HUES6 (cell line): Measurements from ENCODE around the gene NR3C2.

Source experiments
- H3K27ac ChIP-seq: 2 replicates; pipeline ENCODE4 v1.7.0; 2013; ENCODE audit warnings: low read depth, mild to moderate bottlenecking, low read length, inconsistent platforms
- H3K27me3 ChIP-seq: 2 replicates; pipeline ENCODE4 v1.6.1; 2013; ENCODE audit warnings: low read length; ENCODE audit not compliant: control insufficient read depth, insufficient read depth
- H3K36me3 ChIP-seq: 2 replicates; pipeline ENCODE4 v1.6.1; 2013; ENCODE audit warnings: low read length; ENCODE audit not compliant: control insufficient read depth, insufficient read depth
- H3K4me1 ChIP-seq: 2 replicates; pipeline ENCODE4 v1.6.1; 2013; ENCODE audit warnings: low read length; ENCODE audit not compliant: control insufficient read depth, insufficient read depth
- H3K4me3 ChIP-seq: 2 replicates; pipeline ENCODE4 v1.5.1; 2013; ENCODE audit warnings: low read depth, low read length
- H3K9ac ChIP-seq: one replicate; pipeline ENCODE4 v1.6.1; 2013; ENCODE audit warnings: mild to moderate bottlenecking, low read length
- H3K9me3 ChIP-seq: 2 replicates; pipeline ENCODE4 v1.6.1; 2013; ENCODE audit warnings: low read depth, low read length; ENCODE audit not compliant: control insufficient read depth, insufficient read depth

The NR3C2 gene

DNA sequence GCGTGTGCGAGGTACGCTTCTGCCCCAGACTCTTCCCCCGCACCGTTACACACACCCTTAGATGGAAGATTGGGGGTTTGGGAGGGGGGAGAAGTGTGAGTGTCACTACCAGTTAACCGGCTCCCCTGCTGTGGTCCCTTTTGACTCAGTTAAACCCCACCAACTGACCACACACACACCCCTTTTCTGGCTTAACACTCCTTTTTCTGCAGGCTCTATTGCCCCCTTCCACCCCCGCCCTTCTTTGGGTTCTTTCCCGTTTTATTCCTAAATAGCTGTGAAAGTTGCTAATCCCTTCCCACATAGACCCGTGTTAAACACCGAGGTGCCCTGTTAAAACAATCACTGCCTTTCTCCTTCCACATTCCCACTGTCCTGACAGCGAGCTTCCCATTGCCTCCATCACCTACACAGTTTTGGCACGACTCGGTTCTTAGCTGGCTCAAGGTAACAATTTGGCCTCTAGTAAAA lies 3.7 kb upstream of the NR3C2 start:
- H3K9me3 ChIP-seq, result no peaks in the 10 kb centered on the region
- peaks cover 68% of the 10 kb centered on the region for H3K27me3 ChIP-seq
- H3K4me3 ChIP-seq, result peak overlapping the region; percentile 89

DNA sequence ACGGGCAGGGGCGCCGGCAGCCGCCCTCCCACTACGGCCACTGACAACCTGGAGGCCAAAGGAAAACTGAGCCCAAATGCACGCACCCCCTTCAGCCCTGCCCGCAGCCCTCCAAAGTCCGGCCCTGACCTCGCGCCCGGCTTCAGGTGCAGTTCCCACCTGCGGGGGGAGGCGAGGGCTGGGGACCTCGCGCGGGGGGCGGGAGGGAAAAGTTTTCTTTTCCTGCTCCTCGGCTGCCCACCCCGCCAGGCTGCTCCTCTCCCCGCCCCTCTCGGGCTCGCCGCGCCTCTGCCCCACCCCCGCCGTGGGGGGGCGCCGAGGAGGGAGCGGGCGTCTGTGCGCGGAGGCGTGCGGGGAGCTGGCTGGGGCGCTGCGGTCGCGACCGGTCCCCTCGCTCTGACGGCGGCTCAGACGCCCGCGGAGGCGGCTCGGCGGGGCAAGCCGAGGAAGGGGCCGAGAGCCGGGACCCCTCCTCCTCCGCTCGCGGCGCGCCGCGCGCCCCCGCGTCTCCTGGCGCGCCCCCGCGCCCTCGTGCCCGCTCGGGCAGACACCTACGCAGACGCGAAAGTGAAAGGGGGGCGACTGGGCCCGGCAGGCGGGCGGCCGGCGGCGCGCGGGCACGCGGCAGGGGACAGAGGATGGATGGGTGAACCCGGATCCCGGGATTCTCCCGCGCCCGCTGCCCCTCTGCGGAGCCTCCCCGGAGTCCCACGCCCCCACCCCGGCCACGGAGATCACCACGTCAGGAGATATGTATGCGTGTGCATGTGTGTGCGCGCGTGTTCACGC lies 3.1 kb upstream of the NR3C2 start:
- no peaks in the 10 kb centered on the region for H3K36me3 ChIP-seq
- no peak overlapping the region for H3K9ac ChIP-seq
- no peak overlapping the region for H3K27ac ChIP-seq
- H3K4me3 ChIP-seq, result peak overlapping the region; percentile 89
- H3K27me3 ChIP-seq, result peaks cover 74% of the 10 kb centered on the region
- H3K4me1 ChIP-seq, result peaks cover 15% of the 10 kb centered on the region; the same call in 1 of the 2 replicates
- H3K9me3 ChIP-seq, result no peaks in the 10 kb centered on the region

More for the DNA sequence above, 3.7 kb upstream of the NR3C2 start:
- no peak overlapping the region for H3K9ac ChIP-seq
- H3K36me3 ChIP-seq, result no peaks in the 10 kb centered on the region
- peaks cover 10% of the 10 kb centered on the region; the same call in 1 of the 2 replicates for H3K4me1 ChIP-seq
- H3K27ac ChIP-seq, result no peak overlapping the region

DNA sequence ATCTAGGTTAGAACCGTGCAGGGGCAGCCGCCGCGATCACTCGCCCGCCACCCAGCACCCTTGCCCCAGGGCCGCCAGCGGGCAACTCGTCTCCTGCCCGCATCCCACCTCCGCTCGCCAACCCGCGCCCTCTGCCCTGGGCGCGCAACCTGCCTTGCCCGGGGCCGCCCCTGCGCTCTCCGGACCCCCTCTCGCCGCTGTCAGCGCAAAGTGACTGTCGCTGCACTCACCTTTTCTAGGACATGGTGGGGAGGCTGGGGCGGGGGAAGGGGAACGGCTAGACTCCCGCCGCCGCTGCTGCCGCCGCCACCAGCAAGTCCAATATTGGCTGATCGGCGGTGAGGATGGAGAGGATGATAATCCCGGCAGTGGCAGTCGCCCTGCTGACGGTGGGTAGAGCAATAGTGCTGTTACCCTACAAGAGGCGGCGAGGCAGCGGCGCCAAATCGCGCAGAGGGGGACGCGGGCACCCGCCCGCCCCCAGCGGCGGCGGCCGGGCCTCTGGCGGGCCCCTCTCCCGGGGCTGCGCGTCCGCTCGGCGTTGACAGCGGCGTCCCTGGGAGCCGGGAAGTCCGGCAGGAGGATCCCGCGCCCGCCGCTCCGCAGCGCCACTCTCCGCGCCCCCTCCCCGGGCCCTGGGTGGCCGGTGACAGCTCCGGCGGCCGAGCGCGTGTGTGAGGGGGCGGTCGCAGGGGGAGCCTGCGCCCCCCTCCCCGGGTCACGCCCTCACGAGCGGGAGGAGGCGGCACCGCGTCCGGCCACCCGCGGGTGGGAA lies 2.3 kb upstream of the NR3C2 start:
- Histone ChIP-seq H3K27ac (no peak overlapping the region), H3K36me3 (no peaks in the 10 kb centered on the region), H3K4me3 (peak overlapping the region; percentile 89), H3K9ac (no peak overlapping the region), H3K4me1 (peaks cover 21% of the 10 kb centered on the region; the same call in 1 of the 2 replicates), H3K9me3 (no peaks in the 10 kb centered on the region), H3K27me3 (peaks cover 81% of the 10 kb centered on the region)

DNA sequence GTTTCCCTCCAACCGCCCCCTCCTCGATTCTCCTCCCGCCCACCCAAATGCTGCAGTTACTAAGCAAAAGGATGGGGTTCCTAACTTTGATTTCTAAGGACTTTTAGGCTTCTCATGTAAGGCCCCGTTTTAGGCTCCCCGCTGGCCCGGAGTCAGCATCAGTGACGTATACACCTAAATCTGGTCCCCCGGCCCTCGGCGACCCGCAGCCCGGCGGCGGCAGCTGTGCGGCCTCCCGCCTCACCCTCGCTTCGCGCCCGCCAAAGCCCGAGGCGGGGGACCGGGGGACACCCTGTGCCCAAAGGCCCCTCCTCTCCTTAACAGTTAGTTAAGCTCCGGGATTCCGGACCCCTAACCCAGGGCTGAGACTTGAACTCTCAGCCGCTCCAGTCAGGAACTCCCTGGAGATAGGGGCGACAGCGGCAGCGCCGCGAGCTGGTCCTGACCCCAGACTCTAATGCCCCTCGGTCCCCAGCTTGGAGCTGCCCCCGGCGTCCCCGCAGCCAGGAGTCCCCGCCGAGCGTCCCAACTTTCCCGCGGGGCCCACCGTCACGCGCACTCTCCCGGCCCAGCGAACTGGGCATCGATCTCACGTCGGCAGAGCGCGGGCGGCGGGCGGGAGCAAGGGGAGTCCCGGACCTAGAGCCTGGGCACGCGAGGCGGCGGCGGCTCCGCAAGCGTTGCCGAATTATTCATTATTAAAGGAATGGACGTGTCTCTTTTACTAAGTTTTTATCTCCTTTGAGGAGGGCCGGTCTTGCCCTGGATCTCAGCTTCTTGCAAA lies 1.5 kb upstream of the NR3C2 start:
- Histone ChIP-seq H3K36me3 (no peaks in the 10 kb centered on the region), H3K9me3 (no peaks in the 10 kb centered on the region), H3K9ac (no peak overlapping the region), H3K27ac (no peak overlapping the region), H3K4me3 (peak overlapping the region; percentile 89), H3K27me3 (peaks cover 81% of the 10 kb centered on the region), H3K4me1 (peaks cover 21% of the 10 kb centered on the region; the same call in 1 of the 2 replicates)

DNA sequence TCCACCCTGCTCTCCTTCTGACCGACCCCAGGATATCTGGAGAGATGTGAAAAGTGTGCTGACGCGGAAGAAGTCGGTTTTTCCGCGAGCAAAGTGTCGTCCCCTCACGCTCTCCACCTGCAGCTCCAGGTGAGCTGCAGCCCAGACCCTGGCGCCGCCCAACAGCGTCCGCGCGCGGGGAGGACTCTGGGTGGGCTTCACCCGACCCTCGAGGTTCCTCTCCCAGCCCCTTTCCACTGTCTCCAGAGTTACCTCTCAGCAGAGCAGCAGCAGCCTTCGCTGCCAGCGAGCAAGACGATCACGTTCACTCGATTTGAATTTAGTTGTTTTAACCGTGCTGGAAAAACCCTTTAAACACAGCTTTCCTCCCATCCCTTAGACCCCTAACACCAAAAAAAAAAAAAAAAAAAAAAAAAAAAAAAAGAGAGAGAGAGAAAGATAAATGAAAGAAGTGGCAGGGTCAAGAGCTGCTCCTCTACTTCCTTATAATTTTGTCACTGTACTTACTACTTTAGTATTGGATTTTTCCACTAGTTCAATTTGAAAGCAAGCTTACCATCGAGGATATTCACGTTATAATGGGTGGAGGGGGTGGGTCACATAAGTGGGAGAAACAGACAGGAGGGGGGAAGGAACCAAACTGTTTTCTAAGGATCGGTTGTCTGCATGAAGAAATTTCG lies 758 bp upstream of the NR3C2 start:
- Histone ChIP-seq H3K4me3 (peak overlapping the region; percentile 89), H3K4me1 (peaks cover 21% of the 10 kb centered on the region; the same call in 1 of the 2 replicates), H3K9ac (no peak overlapping the region), H3K27ac (no peak overlapping the region), H3K9me3 (no peaks in the 10 kb centered on the region), H3K36me3 (no peaks in the 10 kb centered on the region), H3K27me3 (peaks cover 77% of the 10 kb centered on the region)

DNA sequence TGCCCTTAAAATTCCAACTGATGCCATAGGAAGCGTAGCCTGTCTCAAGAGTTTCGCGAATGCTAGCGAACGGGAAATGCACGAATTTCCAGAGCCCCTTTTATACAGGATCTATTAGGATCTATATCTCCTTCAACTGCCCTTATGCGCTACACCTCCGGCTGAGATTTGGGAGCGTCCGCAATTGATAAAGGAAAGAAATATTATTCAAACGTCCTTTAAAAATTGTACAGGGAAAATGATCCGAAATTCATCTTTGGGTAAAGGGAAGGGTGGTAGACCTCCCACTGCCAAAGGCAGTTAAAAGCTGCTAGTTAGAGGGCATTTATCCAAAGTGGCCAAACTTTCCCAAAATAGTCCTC lies 609 bp downstream of the NR3C2 start:
- Histone ChIP-seq H3K9ac (no peak overlapping the region), H3K9me3 (no peaks in the 10 kb centered on the region), H3K36me3 (no peaks in the 10 kb centered on the region), H3K27ac (no peak overlapping the region), H3K4me3 (peak overlapping the region; percentile 81), H3K27me3 (peaks cover 63% of the 10 kb centered on the region), H3K4me1 (peaks cover 18% of the 10 kb centered on the region; the same call in 1 of the 2 replicates)

DNA sequence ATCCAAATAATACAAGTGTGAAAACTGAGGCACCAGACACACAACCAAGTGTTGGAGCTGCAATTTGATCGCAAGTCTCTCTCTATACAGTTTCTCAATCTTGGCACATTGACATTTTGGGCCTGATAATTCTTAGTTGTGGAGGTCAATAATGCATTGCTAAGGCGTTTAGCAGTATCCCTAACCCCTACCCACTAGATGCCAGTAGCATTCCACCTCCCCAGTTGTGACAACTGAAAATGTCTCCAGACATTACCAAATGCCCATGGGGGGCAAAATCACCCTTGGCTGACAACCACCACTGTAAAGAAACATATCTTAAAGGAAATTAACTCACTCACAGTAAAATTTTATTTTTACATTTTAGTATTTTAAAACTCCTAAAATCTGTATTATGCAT lies 4.2 kb downstream of the NR3C2 start:
- no peak overlapping the region for H3K4me3 ChIP-seq
- H3K9ac ChIP-seq, result no peak overlapping the region
- peaks cover 31% of the 10 kb centered on the region for H3K27me3 ChIP-seq
- no peaks in the 10 kb centered on the region for H3K9me3 ChIP-seq
- no peak overlapping the region for H3K27ac ChIP-seq
- no peaks in the 10 kb centered on the region for H3K36me3 ChIP-seq
- peaks cover 14% of the 10 kb centered on the region; the same call in 1 of the 2 replicates for H3K4me1 ChIP-seq

DNA sequence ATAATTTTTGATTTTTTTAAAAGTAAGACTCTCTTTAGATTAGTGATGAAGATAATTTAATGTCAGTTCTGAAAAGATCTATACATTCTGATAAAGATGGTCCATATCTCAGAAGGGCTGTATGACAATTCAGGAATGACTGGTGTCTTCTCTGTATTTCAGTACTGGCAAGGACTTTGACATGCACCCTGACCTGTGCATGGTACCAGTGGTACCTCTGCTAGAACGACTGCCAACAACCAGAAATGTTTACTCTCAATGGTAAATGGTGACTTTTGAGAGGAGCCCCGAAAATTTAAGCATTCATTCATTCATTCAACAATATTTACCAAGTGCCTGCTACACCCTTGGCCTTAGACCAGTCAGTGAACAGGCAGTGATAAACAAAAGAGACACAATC lies 4.8 kb downstream of the NR3C2 start:
- H3K9ac ChIP-seq, result no peak overlapping the region
- H3K36me3 ChIP-seq, result no peaks in the 10 kb centered on the region
- peaks cover 14% of the 10 kb centered on the region; the same call in 1 of the 2 replicates for H3K4me1 ChIP-seq
- no peak overlapping the region for H3K27ac ChIP-seq
- no peaks in the 10 kb centered on the region for H3K9me3 ChIP-seq
- peaks cover 26% of the 10 kb centered on the region for H3K27me3 ChIP-seq
- H3K4me3 ChIP-seq, result no peak overlapping the region

DNA sequence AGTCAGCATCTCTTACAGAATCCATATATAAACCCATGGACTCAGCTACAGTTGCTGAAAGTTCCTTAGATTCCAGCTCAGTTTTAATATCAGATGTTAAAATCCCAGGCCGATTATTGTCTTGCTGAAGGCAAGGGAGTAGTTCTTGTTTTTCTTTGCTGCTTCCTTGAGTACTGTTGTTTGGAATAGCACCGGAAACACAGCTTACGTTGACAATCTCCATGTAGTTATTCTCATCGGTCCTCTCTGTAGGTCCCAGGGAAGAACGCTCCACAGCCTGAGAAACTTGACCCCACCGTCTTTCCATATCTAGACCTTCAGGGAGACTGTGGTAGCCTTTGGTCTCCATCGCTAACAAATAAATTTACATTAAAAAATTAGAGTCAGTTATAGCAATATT lies 5.7 kb downstream of the NR3C2 start:
- Histone ChIP-seq H3K27me3 (peaks cover 20% of the 10 kb centered on the region), H3K4me1 (peaks cover 14% of the 10 kb centered on the region; the same call in 1 of the 2 replicates), H3K36me3 (no peaks in the 10 kb centered on the region), H3K27ac (no peak overlapping the region), H3K9ac (no peak overlapping the region), H3K4me3 (no peak overlapping the region), H3K9me3 (no peaks in the 10 kb centered on the region)

DNA sequence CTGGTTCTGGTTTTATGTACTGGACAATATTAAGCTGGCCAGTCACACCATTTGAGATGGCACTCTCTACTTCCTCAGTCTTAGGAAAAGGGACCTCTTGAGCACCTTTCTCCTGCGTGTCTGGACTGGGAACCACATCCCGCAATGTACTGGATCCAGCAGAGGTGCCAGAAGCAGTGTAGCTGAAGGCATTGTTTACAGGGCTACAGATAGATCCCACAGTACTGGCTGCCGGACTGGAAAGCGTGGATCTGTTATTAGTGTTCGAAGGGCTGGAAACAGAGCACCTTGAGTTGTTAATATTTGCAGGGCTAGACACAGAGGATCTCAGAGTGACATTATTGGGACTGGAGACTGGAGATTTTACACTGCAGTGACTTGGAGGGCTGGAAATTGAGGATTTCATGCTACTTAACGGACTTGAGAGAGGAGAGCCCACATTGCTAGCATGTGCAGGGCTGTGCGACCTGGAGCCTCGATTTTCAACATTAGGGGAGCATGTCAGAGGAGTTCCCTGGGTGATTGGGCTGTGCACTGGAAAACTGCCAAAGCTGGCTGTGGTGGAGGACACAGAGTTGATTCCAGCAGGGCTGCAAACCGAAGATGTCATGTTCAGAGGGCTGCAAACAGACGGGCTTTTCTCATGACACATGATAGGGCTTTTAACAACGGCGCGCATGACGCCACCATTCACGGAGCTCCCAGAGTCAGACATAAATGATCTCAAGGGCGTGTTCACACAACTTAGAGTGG lies 6.4 kb downstream of the NR3C2 start:
- Histone ChIP-seq H3K36me3 (no peaks in the 10 kb centered on the region), H3K27me3 (peaks cover 13% of the 10 kb centered on the region), H3K4me3 (no peak overlapping the region), H3K9me3 (no peaks in the 10 kb centered on the region), H3K9ac (no peak overlapping the region), H3K4me1 (peaks cover 10% of the 10 kb centered on the region; the same call in 1 of the 2 replicates), H3K27ac (no peak overlapping the region)
